HG03135 (cell line): ENCODE data around the gene PCYT1A.
"Not testable (repeated sequence)": the region's sequence is repeated elsewhere in the genome, so short reads cannot be mapped to it uniquely, and the experiment has no call there.

Experiments used
- ATAC-seq: cut with Tn5 transposase; IDR thresholded peaks from one replicate; pipeline ENCODE4 v1.9.1; 2021; ENCODE audit warnings: mild to moderate bottlenecking, moderate library complexity; ENCODE audit not compliant: unreplicated experiment

The PCYT1A gene

GRCh38 chr3:196288141-196288460 is 575 bp upstream of the PCYT1A start:
- ATAC-seq, result no peak

- ATAC-seq, result peak; percentile 21
Observed at GRCh38 chr3:196287090-196287439, 461 bp downstream of the PCYT1A start.

- no peak for ATAC-seq
Observed at GRCh38 chr3:196284396-196284795, 3.1 kb downstream of the PCYT1A start.

- ATAC-seq, result no peak
Observed at GRCh38 chr3:196281962-196282361, 5.6 kb downstream of the PCYT1A start.

- ATAC-seq, result peak; percentile 53
Observed at GRCh38 chr3:196280689-196281440, 6.7 kb downstream of the PCYT1A start.

GRCh38 chr3:196275126-196275525 is 12.4 kb downstream of the PCYT1A start:
- no peak for ATAC-seq

- peak; percentile 74 for ATAC-seq
Observed at GRCh38 chr3:196274585-196274984, 12.9 kb downstream of the PCYT1A start.

- ATAC-seq, result no peak
Observed at GRCh38 chr3:196273655-196274054, 13.9 kb downstream of the PCYT1A start.

GRCh38 chr3:196272826-196273225 is 14.7 kb downstream of the PCYT1A start:
- no peak for ATAC-seq

- no peak for ATAC-seq
Observed at GRCh38 chr3:196270499-196270898, 17.0 kb downstream of the PCYT1A start.

GRCh38 chr3:196268284-196269163 is 19.0 kb downstream of the PCYT1A start:
- ATAC-seq, result no peak

- no peak for ATAC-seq
Observed at GRCh38 chr3:196263819-196264218, 23.7 kb downstream of the PCYT1A start.

GRCh38 chr3:196260784-196261183 is 26.7 kb downstream of the PCYT1A start:
- no peak for ATAC-seq

GRCh38 chr3:196255776-196256175 is 31.8 kb downstream of the PCYT1A start:
- ATAC-seq, result no peak

GRCh38 chr3:196254376-196255283 is 32.9 kb downstream of the PCYT1A start:
- no peak for ATAC-seq

GRCh38 chr3:196251918-196252317 is 35.6 kb downstream of the PCYT1A start:
- no peak for ATAC-seq

- no peak for ATAC-seq
Observed at GRCh38 chr3:196246612-196247308, 40.8 kb downstream of the PCYT1A start.

GRCh38 chr3:196244166-196244565 is 43.4 kb downstream of the PCYT1A start:
- ATAC-seq, result not testable (repeated sequence)

GRCh38 chr3:196241704-196242103 is 45.8 kb downstream of the PCYT1A start:
- no peak for ATAC-seq

GRCh38 chr3:196240424-196240823 is 47.1 kb downstream of the PCYT1A start:
- no peak for ATAC-seq
